ENCODE results near the gene C3. TPM values are rescaled to one million over a fixed set of nuclear protein-coding genes. Genes with fewer than 3 reads are reported as not detected.

The C3 gene
- total and polyA plus RNA-seq, 7 donors, result 37.7 to 120 (median 88.4) TPM

DNA sequence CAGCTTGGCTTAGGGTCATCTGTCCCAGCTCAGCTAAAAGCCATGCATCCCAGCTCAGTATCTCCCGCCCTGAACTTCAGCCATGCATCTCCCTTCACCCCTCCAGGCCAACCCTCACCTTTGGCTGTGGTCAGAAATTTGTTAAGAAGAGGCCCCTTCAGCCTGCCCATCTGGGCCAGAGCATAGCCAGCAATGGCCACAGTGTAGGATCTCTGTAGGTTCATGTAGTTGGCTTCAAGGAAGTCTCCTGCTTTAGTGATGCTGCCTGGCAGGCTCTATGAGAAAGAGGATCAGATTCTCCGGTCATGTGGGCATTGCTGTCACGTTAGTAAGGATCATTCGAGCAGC, 33.8 kb downstream of the C3 start:
- TF ChIP-seq CTCF (IDR thresholded peaks at IDR 0.05), result no peak
- DNase-seq (no peak), ATAC-seq (no peak)
- Histone ChIP-seq H3K27me3 (ENCODE audit: insufficient read depth in 3 of 3, low read length in 2 of 3) (no peaks in the 10 kb centered on the region), H3K9me3 (no peaks in the 10 kb centered on the region), H3K36me3 (ENCODE audit: insufficient read depth in 1 of 2, low read depth in 1 of 2) (no peaks in the 10 kb centered on the region), H3K4me1 (no peaks in the 10 kb centered on the region), H3K27ac (no peak overlapping the region), H3K4me3 (no peak overlapping the region)
- intact Hi-C loops (cut with DNase I), result no loop called here
- 65 to 75% (median 72%) methylated on average over 4 of the region's 4 CpGs for WGBS, 3 donors

DNA sequence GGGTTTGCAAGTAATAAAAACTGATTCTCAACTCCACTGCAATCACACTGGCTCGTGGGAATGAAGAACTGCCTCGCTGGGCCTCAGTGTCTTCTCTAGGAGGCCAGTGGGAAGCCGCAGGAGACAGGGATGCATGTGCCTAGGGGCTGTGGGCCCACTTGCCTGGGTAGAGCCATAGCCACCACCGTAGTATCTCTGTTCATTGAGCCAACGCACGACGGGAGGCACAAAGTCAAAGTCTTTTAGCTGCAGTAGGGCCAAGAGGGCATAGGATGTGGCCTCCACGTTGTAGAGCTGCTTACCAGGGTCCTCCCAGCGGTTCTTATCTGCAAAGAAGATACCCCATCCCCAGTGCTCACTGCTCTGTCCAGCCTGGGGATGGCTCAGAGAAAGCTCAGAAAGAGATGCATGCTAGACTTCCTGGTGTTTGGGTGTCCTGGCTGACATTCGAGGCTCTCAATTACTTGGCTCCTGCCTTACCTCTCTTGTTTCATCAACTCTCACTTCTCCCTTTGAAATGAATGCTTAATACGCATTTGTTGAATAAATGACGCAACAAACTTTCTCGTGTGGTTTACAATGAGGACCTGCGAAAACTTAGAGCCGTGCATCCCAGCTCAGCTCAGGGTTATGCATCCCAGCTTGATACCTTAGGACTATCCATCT, 34.4 kb downstream of the C3 start:
- no peaks in the 10 kb centered on the region for H3K4me1 ChIP-seq
- no peak for TF ChIP-seq CTCF (IDR thresholded peaks at IDR 0.05)
- no peaks in the 10 kb centered on the region for H3K36me3 ChIP-seq (ENCODE audit: insufficient read depth in 1 of 2, low read depth in 1 of 2)
- 74 to 83% (median 79%) methylated on average over 15 of the region's 15 CpGs for WGBS, 3 donors
- H3K4me3 ChIP-seq, result no peak overlapping the region
- no peak overlapping the region for H3K27ac ChIP-seq
- intact Hi-C loops (cut with DNase I), result no loop called here
- H3K9me3 ChIP-seq, result no peaks in the 10 kb centered on the region
- DNase-seq, result no peak
- no peaks in the 10 kb centered on the region for H3K27me3 ChIP-seq (ENCODE audit: insufficient read depth in 3 of 3, low read length in 2 of 3)
- ATAC-seq, result no peak

DNA sequence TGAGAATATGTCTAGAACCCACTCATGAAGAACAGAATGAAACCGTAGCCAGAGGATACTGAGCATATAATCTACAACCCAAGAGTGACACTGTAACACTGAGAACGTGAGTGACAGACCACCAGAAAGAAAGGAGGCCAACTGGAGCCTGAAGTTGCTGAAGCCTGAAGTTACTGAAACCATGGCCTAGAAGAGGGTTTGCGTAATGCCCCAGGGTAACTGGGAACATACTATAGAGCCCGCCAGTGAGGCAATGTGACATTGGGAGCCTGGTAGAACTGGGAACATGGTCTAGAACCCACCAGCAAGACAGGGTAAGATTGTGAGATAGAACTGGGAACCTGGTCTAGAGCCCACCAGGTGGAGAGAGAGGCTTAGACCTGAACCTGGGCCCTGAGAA, 35.0 kb downstream of the C3 start:
- intact Hi-C loops (cut with DNase I), result no loop called here
- H3K9me3 ChIP-seq, result no peaks in the 10 kb centered on the region
- H3K27me3 ChIP-seq (ENCODE audit: insufficient read depth in 3 of 3, low read length in 2 of 3), result no peaks in the 10 kb centered on the region
- no peak for ATAC-seq
- H3K27ac ChIP-seq, result no peak overlapping the region
- DNase-seq, result no peak
- no peak overlapping the region for H3K4me3 ChIP-seq
- TF ChIP-seq CTCF (IDR thresholded peaks at IDR 0.05), result no peak
- H3K4me1 ChIP-seq, result no peaks in the 10 kb centered on the region
- WGBS, 3 donors, result 73 to 83% (median 73%) methylated on average over 4 of the region's 4 CpGs
- H3K36me3 ChIP-seq (ENCODE audit: insufficient read depth in 1 of 2, low read depth in 1 of 2), result no peaks in the 10 kb centered on the region

- Histone ChIP-seq H3K27ac (no peak overlapping the region), H3K9me3 (no peaks in the 10 kb centered on the region), H3K36me3 (ENCODE audit: insufficient read depth in 1 of 2, low read depth in 1 of 2) (no peaks in the 10 kb centered on the region), H3K27me3 (ENCODE audit: insufficient read depth in 3 of 3, low read length in 2 of 3) (no peaks in the 10 kb centered on the region), H3K4me3 (no peak overlapping the region), H3K4me1 (no peaks in the 10 kb centered on the region)
- no peak for TF ChIP-seq CTCF (IDR thresholded peaks at IDR 0.05)
- WGBS, 3 donors, result 81 to 91% (median 90%) methylated on average over 4 of the region's 4 CpGs
- no peak for DNase-seq
- no peak for ATAC-seq
- intact Hi-C loops (cut with DNase I), result no loop called here
These were observed 36.5 kb downstream of the C3 start for GRCh38 chr19:6683971-6684370.

- H3K36me3 ChIP-seq (ENCODE audit: insufficient read depth in 1 of 2, low read depth in 1 of 2), result no peaks in the 10 kb centered on the region
- no peaks in the 10 kb centered on the region for H3K9me3 ChIP-seq
- H3K27me3 ChIP-seq (ENCODE audit: insufficient read depth in 3 of 3, low read length in 2 of 3), result no peaks in the 10 kb centered on the region
- 67 to 77% (median 71%) methylated on average over 3 of the region's 3 CpGs for WGBS, 3 donors
- no peak for TF ChIP-seq CTCF (IDR thresholded peaks at IDR 0.05)
- intact Hi-C loops (cut with DNase I), result no loop called here
- ATAC-seq (no peak), DNase-seq (no peak)
- no peaks in the 10 kb centered on the region for H3K4me1 ChIP-seq
- H3K27ac ChIP-seq, result no peak overlapping the region
- H3K4me3 ChIP-seq, result no peak overlapping the region
These were observed 37.8 kb downstream of the C3 start for GRCh38 chr19:6682607-6683128.
